Fibroblast of gingiva (primary cell): Measurements from ENCODE around the gene HRAS.

Experiments
- DNase-seq: peaks from one replicate; pipeline ENCODE4 v3.0.0-alpha.2; 2011; ENCODE audit warnings: low read depth

The HRAS gene

DNA sequence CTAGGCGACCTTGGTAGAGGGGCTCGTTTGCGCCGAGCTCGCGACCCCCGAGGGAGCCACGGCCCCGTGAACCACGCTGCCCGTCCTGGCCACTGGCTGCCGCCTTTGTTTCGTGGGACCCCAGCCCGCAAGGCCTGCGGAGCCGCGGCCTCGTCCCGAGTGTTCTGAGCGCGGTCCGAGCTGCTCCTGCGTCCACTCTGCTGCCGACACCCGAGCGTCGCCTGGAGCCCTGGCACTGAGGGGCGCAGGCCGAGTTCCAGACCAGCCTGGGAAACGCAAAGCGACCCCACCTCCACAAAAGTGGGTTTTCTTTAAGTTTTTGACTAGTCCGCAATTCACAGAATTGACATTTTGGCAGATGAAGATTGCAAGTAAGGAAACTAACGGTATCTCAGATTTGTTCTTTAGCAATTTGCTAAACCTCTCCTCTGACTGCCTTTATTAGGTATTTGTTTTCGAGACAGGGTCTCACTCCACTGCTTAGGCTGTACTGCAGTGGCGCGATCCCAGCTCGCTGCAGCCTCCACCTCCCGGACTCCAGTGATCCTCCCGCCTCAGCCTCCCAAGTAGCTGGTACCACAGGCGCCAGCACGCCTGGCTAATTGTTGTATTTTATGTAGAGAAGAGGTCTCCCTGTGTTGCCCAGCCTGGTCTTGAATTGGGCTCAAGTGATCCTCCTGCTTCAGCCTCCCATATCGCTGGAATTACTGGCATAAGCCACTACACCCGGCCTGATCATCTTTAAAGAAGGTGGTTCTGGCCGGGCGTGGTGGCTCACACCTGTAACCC lies 27.5 kb downstream of the HRAS start:
- DNase-seq = no peak

- DNase-seq = peak; percentile 95
Measured at GRCh38 chr11:506995-507726, 28.2 kb downstream of the HRAS start, which contains the start of gene RNH1. TSS of gene RNH1 (minus strand) at chr11:507242. CDS start at chr11:502162, 5,080 bp downstream.

DNA sequence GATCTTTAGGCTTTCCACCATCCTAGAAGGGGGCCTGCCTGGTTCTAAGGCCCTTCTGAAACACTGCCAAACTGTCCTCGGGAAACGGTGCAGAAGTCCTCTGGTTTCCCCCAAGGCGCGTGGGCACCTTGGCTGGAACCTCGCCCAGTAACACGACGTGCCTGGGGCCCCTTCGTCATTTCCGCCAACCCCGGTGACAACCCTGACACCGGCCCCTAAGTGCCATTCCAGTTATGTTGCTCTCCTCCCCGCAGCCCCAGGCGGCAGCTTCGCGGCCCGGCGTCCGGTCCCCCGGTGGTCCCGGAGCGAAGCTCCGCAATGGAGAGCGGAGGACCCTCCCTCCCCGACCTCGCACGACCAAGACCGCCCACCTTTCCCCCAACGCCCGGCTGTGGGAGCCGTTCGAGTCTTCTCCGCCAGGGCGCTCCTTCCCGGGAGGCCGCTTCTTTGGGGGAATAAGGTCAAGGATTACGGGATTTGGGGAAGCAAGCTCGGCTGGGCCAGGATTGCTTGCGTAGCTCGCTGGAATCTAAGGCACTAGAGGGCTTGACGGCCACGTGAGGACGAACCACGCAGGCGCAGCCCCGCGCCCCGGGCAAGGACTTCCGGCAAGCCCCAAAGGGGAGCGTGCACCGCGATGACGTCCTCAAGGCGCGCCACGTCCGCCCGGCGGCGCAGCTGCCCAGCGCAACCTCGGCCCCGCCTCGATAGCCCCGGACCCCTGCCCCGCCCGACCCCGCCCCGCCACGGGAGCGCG lies 29.0 kb downstream of the HRAS start:
- DNase-seq = peak; percentile 99

GRCh38 chr11:504994-505344 lies 30.4 kb downstream of the HRAS start:
- DNase-seq = no peak

- DNase-seq = peak; percentile 75
Measured at GRCh38 chr11:504053-504993, 31.1 kb downstream of the HRAS start.

DNA sequence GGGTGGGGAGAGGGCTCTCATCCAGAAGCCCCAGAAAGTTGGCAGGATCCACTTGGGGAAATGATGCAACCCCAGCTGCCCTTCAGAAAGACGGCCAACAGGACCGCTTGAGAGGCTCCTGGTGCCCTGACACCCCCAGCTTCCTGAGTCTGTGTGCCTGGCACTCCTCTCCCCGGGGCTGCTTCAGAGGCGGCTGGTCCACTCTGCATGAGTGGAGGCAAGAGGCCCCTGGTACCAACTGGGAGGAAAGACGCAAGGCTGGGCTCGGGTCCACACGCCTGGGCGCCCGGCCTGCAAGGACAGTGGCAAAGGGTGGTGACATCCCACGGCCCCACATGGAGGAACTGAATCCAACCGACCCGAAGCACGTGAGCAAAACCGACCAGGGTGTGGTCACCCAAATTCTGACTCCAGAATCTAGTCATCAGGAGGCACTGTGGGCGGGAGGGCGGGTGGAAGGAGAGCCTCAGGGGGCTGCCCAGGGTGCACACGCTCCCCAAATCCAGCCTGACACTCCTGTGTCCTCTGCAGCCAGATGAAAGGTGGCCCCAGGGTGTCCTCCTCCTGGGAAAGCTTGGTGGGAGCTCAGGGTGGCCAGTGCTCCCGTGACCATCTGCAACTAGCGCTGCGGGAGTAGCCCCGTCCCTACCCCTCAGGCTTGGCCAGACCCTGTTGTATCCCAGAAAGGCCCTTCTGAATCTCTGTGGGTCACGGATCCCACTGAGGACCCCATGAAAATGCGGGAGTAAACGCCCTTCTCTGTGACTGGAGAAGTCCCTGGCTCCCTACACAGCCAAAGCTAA lies 32.0 kb downstream of the HRAS start:
- DNase-seq = peak; percentile 85

GRCh38 chr11:502288-503178 lies 32.8 kb downstream of the HRAS start:
- no peak for DNase-seq

DNA sequence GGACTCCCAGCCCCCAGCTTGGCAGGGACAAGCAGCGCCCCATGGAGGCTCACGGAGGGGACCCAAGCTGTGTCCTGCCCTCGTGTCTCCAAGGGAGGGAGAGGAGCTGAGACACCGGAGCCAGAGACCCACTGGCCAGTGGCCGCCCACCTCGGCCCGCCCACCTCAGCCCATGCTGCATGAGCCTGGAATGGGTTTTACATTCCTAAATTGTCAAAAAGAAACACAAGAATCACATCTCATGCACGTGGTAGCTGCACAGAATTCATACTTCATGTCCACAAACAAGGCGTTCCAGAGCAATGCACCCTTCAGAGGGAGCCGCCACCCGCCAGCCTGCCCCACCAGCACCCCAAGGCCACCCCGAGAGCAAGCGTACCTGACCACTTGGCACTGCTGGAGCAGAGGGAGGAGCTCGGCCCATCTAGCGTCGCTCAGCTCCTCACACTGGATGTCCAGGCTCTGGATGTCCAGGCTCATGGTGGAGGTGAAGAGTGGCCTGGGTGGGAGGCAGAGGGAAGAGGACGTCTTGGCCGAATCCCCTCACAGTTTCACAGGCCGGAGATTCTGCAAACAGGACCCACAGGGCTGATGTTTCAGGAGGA lies 33.6 kb downstream of the HRAS start:
- DNase-seq = no peak

GRCh38 chr11:501001-501682 lies 34.2 kb downstream of the HRAS start:
- DNase-seq = no peak

GRCh38 chr11:499201-500076 lies 35.9 kb downstream of the HRAS start:
- DNase-seq = no peak

- DNase-seq = no peak
Measured at GRCh38 chr11:498297-499181, 36.8 kb downstream of the HRAS start.

DNA sequence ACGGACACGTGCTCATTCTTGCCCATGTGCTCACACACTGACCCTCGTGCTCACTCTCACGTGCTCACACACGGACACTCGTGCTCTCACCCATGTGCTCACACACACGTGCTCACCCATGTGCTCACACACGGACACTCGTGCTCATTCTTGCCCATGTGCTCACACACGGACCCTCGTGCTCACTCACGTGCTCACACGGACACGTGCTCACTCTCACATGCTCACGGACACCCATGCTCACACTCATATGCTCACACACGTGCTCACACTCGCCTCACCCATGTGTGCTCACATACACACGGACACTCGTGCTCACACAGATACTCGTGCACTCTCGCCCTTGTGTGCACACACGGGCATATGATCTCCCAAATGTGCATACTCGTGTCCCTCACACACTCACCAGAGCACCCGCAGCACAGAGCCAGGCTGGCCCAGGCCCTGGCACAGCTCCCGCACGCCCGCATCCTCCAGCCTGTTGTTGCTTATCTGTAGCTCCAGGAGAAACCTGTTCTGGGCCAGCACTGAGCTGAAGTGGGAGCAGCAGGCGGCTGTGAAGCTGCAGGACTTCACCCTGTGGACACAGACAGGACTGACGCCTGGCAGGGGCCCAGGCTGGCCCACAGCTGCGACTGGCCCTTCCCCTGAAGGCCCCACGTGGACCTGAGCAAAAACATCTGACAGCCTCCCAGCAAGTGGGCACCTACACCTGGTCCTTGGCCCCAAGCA lies 37.6 kb downstream of the HRAS start:
- no peak for DNase-seq

DNA sequence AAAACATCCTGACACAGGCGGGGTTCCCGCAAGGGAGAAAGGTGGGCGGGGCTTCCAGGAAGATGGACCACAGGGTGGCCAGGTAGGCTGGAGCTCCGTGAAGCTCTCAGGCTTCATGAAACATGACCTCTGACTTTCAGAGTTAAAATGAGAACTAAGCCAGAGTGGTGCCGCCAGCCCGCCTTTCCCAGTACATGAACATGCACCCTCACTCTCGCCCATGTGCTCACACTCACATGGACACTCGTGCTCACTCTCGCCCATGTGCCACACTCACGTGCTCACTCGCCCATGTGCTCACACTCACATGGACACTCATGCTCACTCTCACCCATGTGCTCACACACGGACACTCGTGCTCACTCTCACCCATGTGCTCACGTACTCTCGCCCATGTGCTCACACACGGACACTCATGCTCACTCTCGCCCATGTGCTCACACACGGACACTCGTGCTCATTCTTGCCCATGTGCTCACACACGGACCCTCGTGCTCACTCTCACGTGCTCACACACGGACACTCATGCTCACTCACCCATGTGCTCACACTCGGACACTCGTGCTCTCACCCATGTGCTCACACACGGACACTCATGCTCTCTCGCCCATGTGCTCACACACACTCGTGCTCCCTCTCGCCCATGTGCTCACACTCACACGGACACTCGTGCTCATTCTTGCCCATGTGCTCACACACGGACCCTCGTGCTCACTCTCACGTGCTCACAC lies 38.4 kb downstream of the HRAS start:
- no peak for DNase-seq

GRCh38 chr11:495537-495931 lies 39.8 kb downstream of the HRAS start:
- no peak for DNase-seq
